BLaER1 (cell line): ENCODE results near the gene CIAO3.
"Not testable (repeated sequence)": the region's sequence is repeated elsewhere in the genome, so short reads cannot be mapped to it uniquely, and the experiment has no call there.

ENCODE experiments used
- H3K27ac ChIP-seq: shearing (Covaris generic); formaldehyde crosslinking; 2 replicates; pipeline ENCODE4 v1.8.1; 2022
- H3K27me3 ChIP-seq: shearing (Covaris generic); formaldehyde crosslinking; 2 replicates; pipeline ENCODE4 v1.8.1; 2022
- H3K36me3 ChIP-seq: shearing (Covaris generic); formaldehyde crosslinking; 2 replicates; pipeline ENCODE4 v1.8.1; 2022
- H3K4me1 ChIP-seq: shearing (Covaris generic); formaldehyde crosslinking; 2 replicates; pipeline ENCODE4 v1.8.1; 2022
- H3K4me2 ChIP-seq: shearing (Covaris generic); formaldehyde crosslinking; 2 replicates; pipeline ENCODE4 v1.8.1; 2022
- H3K4me3 ChIP-seq: shearing (Covaris generic); formaldehyde crosslinking; 2 replicates; pipeline ENCODE4 v1.8.1; 2022
- H3K9ac ChIP-seq: shearing (Covaris generic); formaldehyde crosslinking; 2 replicates; pipeline ENCODE4 v1.8.1; 2022
- H3K9me3 ChIP-seq: shearing (Covaris generic); formaldehyde crosslinking; 2 replicates; pipeline ENCODE4 v1.8.1; 2022
- H4K20me1 ChIP-seq: shearing (Covaris generic); formaldehyde crosslinking; 2 replicates; pipeline ENCODE4 v1.8.1; 2022
- Cebpa-rat ChIP-seq: shearing (Covaris generic); IDR thresholded peaks from 2 replicates; pipeline ENCODE4 v1.8.1; 2022

CIAO3 gene

DNA sequence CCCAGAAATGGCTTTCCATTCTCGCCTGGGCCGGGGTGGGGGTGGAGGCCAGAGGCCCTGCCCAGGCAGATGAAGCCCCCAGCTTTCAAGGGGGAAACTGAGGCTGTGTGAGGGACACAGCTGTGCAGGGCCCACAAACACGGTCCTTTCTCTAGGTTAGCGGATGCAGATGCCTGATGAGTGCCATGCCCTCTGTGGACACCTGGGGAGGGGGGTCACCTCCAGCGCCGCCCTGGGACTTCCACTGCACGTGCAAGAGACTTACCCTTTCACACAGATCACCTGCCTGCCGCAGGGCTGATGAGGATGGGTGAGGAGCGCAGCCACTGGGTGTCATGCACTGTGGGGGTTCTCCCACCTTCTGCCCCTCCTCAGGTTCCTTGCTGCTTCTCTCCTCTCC lies 22.4 kb downstream of the CIAO3 start:
- peak overlapping the region; percentile 91; the same call in 1 of the 2 replicates for H3K9ac ChIP-seq
- peaks cover 62% of the 10 kb centered on the region for H4K20me1 ChIP-seq
- H3K36me3 ChIP-seq, result no peaks in the 10 kb centered on the region
- no peak for TF ChIP-seq Cebpa-rat
- H3K4me3 ChIP-seq, result 0 out of 2 replicates have a peak overlapping the region, but pooled peaks have one; percentile 85
- no peaks in the 10 kb centered on the region for H3K9me3 ChIP-seq
- H3K4me1 ChIP-seq, result peaks cover 84% of the 10 kb centered on the region
- H3K27ac ChIP-seq, result peak overlapping the region; percentile 75
- peak overlapping the region; percentile 100 for H3K4me2 ChIP-seq
- peaks cover 30% of the 10 kb centered on the region for H3K27me3 ChIP-seq

DNA sequence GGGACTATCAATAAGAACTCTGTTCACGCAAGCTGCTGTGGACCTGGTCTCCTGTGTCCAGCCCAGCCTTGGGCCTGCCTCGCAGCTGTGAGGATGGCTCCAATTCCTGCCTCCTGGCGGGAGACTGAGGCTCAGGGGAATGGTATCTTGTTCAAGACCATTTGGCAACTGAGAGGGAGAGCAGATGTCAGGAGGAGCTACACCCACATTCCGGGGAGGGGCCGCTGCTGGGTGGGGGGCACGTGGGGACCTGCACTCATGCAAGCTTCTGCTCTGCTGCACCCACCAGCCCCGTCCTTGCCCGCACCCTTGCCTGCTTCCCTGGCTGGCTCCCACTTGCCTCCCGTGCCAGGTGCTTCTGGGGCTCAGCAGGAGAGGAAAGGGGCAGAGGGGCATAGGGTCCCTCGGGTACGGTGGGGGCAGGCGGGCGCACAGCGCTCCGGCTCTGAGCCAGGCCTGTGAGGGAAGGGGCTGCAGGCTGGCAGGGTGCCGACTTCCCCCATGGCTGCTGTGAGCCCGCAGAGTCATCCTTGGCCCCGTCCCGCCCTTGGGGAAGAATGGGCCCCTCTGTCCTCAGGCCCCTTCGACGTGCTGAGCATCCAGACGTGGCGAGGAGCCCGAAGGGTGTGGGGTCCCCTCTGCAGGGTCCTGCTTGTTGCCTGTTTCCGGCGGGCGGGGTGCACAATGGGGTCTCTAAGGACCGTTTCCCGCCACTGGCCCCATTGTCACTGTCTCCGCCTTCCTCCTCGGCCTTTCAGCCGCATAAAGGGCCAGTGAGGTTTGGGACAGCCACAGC lies 23.1 kb downstream of the CIAO3 start:
- TF ChIP-seq Cebpa-rat, result no peak
- peaks cover 55% of the 10 kb centered on the region for H4K20me1 ChIP-seq
- peak overlapping the region; percentile 75 for H3K27ac ChIP-seq
- peak overlapping the region; percentile 85 for H3K4me3 ChIP-seq
- peak overlapping the region; percentile 100 for H3K4me2 ChIP-seq
- no peaks in the 10 kb centered on the region for H3K36me3 ChIP-seq
- peaks cover 30% of the 10 kb centered on the region for H3K27me3 ChIP-seq
- H3K9ac ChIP-seq, result peak overlapping the region; percentile 91; the same call in 1 of the 2 replicates
- H3K9me3 ChIP-seq, result no peaks in the 10 kb centered on the region
- peaks cover 76% of the 10 kb centered on the region for H3K4me1 ChIP-seq

DNA sequence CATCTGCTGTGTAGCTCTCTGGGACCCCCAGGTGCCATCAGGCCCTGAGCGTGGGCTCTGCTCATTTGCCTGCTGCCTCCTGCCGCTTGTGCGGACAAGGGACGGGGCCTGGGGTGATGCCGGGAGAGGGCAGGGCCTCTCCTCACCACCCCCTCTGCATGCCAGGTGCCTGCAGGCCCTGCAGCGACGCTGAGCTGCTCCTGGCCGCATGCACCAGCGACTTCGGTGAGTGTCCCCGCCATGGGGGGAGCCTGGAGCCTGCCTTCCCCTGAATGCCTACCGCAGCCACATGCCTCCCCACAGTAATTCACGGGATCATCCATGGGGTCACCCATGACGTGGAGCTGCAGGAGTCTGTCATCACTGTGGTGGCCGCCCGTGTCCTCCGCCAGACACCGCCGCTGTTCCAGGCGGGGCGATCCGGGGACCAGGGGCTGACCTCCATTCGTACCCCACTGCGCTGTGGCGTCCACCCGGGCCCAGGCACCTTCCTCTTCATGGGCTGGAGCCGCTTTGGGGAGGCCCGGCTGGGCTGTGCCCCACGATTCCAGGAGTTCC lies 23.9 kb downstream of the CIAO3 start:
- TF ChIP-seq Cebpa-rat, result no peak
- Histone ChIP-seq H3K4me2 (peak overlapping the region; percentile 100), H3K27me3 (peaks cover 35% of the 10 kb centered on the region), H3K4me3 (peak overlapping the region; percentile 85), H3K9me3 (no peaks in the 10 kb centered on the region), H3K36me3 (no peaks in the 10 kb centered on the region), H3K4me1 (peaks cover 68% of the 10 kb centered on the region), H4K20me1 (peaks cover 47% of the 10 kb centered on the region), H3K27ac (peak overlapping the region; percentile 24; the same call in 1 of the 2 replicates), H3K9ac (peak overlapping the region; percentile 73; the same call in 1 of the 2 replicates)

DNA sequence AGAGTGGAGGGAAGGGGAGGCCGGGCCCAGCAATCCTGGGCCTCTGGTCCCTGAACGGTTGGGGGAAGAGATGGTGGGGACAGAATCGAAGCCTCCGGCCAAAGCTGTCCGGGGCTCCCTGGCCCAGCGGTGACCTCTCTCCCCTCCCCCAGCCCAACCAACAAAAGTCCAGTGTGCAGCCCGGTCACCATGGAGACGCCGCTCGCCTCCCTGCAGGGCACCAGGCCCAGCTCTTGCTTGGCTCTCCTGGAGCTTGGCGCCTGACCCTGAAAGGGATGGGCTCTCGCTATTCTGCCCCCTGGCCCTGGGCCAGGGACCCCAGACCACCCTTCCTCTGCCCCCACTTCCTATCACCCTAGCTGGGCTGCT lies 24.6 kb downstream of the CIAO3 start:
- peak overlapping the region; percentile 73 for H3K9ac ChIP-seq
- peak overlapping the region; percentile 100 for H3K4me2 ChIP-seq

DNA sequence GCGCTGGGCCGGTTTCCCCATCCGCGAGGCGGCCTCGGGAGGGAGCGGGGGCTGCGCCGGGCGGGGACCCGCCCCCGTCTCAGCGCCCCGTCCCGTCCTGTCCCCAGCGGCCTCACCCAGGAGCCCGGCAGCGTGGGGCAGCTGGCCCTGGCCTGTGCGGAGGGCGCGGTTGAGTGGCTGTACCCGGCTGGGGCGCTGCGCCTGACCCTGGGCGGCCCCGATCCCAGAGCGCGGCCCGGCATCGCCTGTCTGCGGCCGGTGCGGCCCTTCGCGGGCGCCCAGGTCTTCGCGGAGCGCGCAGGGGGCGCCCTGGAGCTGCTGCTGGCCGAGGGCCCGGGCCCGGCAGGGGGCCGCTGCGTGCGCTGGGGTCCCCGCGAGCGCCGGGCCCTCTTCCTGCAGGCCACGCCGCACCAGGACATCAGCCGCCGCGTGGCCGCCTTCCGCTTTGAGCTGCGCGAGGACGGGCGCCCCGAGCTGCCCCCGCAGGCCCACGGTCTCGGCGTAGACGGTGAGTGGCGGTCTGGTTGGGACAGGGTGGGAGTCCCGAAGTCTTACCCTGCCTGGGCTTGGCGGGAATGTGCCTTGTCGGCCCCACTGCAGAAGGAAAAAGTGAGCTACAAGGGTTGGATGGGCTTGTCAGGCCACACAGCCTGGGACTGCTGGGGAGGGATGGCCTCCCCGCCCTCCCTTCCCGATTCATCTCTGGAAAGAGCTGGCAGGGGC lies 25.2 kb downstream of the CIAO3 start:
- TF ChIP-seq Cebpa-rat, result no peak
- H3K9ac ChIP-seq, result peak overlapping the region; percentile 73
- peak overlapping the region; percentile 85 for H3K4me3 ChIP-seq
- peaks cover 75% of the 10 kb centered on the region for H3K4me1 ChIP-seq
- peaks cover 52% of the 10 kb centered on the region for H4K20me1 ChIP-seq
- H3K27me3 ChIP-seq, result peaks cover 46% of the 10 kb centered on the region
- H3K9me3 ChIP-seq, result no peaks in the 10 kb centered on the region
- no peaks in the 10 kb centered on the region for H3K36me3 ChIP-seq
- H3K27ac ChIP-seq, result peak overlapping the region; percentile 24; the same call in 1 of the 2 replicates
- peak overlapping the region; percentile 100 for H3K4me2 ChIP-seq

More for the DNA sequence above, 24.6 kb downstream of the CIAO3 start:
- TF ChIP-seq Cebpa-rat, result no peak
- Histone ChIP-seq H3K4me3 (peak overlapping the region; percentile 85), H3K9me3 (no peaks in the 10 kb centered on the region), H3K4me1 (peaks cover 69% of the 10 kb centered on the region), H4K20me1 (peaks cover 47% of the 10 kb centered on the region), H3K36me3 (no peaks in the 10 kb centered on the region), H3K27ac (peak overlapping the region; percentile 24; the same call in 1 of the 2 replicates), H3K27me3 (peaks cover 40% of the 10 kb centered on the region)

DNA sequence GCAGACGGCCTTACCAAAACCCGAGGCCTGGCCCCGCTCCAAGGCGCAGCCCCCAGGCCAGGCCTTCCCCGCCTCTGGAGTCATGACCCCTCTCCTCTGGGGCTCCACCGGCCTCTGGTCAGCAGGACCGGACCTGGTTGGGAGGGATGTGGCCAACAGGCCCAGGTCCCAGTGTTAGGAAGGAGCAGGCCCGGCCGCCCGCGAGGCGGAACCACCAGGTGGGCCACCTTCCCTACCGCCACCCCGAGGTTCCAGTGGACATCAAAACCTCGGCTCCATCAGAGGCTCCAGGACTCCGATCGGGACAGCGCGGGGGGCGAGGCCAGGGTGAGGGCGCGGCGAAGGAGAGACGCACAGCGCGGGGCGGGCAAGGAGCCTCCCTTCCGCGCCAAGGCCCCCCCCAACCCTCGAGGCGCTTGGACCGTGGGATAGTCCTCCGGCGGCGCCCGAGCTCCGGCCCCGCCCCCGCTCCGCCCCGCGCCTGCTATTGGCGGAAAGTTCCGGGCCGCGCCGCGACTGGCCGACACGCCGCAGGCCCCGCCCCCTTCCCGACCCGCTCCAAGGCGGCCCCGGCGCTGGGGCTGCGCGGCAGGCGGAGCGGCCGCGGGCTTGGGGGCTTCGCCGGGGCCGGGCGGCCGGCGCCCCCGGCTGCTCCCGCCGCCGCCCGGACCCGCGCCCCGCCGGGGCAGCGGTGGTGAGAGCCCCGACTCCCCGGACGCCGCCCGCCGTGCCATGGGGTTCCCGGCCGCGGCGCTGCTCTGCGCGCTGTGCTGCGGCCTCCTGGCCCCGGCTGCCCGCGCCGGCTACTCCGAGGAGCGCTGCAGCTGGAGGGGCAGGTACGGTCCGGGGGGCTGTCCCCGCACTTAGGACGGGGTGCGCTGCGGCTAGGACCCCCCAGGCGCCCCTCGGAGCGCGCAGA lies 26.0 kb downstream of the CIAO3 start, which contains the start of gene METRN:
METRN (plus strand) TSS at position 561 of the 919 bp plus-strand sequence; CDS start at position 733, 172 bp downstream.
- Histone ChIP-seq H3K9ac (peak within 1 kb of the TSS; percentile 73), H3K4me2 (peak within 1 kb of the TSS; percentile 100), H3K9me3 (no peaks in the 10 kb centered on the region), H3K27me3 (peaks cover 54% of the 10 kb centered on the region), H4K20me1 (peaks cover 60% of the 10 kb centered on the region), H3K36me3 (no peaks in the 10 kb centered on the region), H3K4me1 (peaks cover 78% of the 10 kb centered on the region), H3K4me3 (peak within 1 kb of the TSS; percentile 85), H3K27ac (peak within 1 kb of the TSS; percentile 20; the same call in 1 of the 2 replicates)
- TF ChIP-seq Cebpa-rat, result no peak

DNA sequence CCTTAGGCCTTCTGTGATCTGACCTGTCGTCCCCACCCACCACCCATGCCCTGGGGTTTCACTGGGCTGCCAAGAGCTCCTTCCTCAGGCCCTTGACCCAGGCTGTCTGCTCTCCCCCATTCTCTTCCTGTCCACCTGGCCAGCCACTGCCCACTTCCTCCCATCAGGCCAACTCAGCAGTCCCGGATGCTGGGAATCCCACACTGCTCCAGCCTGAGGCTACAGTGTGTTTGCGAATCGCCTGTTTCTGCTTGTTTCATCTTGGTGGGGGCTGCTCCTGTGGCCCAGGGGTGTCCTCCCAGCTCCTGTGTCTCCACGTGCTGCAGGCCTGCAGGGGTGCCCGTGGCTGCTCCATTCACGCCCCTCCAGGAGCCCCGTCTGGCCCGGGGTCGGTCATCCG lies 26.7 kb downstream of the CIAO3 start:
- Histone ChIP-seq H3K4me2 (peak overlapping the region; percentile 100), H4K20me1 (peaks cover 63% of the 10 kb centered on the region), H3K36me3 (no peaks in the 10 kb centered on the region), H3K27ac (no peak overlapping the region), H3K9ac (no peak overlapping the region), H3K9me3 (no peaks in the 10 kb centered on the region), H3K27me3 (peaks cover 61% of the 10 kb centered on the region), H3K4me1 (peaks cover 75% of the 10 kb centered on the region), H3K4me3 (no peak overlapping the region)
- TF ChIP-seq Cebpa-rat, result no peak

DNA sequence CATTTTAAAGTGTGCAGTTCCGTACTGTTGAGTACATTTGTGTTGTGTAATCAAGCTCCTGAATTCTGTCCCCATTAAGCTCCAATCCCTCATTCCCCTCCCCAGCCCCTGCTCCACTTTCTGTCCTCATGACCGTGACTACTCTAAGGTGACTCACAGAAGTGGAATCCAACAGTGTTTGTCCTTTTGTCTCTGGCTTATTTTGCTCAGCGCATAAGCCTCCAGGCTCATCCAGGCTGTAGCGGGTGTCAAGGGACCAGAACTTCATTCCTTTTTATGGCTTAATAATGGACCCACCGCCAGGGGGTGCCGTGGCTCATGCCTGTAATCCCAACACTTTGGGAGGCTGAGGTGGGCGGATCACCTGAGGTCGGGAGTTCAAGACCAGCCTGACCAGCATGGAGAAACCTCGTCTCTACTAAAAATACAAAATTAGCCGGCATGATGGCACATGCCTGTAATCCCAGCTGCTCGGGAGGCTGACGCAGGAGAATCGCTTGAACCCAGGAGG lies 28.0 kb downstream of the CIAO3 start:
- H3K9me3 ChIP-seq, H3K27ac ChIP-seq, H3K9ac ChIP-seq, H3K4me3 ChIP-seq, H3K4me2 ChIP-seq, H3K36me3 ChIP-seq: not testable (repeated sequence)
- Histone ChIP-seq H3K4me1 (peaks cover 62% of the 10 kb centered on the region), H3K27me3 (peaks cover 74% of the 10 kb centered on the region), H4K20me1 (peaks cover 63% of the 10 kb centered on the region)
